H1 (cell line): ENCODE measurements around the gene TBC1D24. TPM values are rescaled to one million over a fixed set of nuclear protein-coding genes. Genes with fewer than 3 reads are reported as not detected.

Experiments
- BACH1 ChIP-seq: IDR thresholded peaks from 2 replicates; pipeline ENCODE4 v1.6.1; 2012; ENCODE audit warnings: low read length, improper control_type of control experiment
- CHD7 ChIP-seq: fragments of 300-600 bp; sonication (generic); IDR thresholded peaks from 2 replicates; pipeline ENCODE4 v1.7.1; 2012; ENCODE audit warnings: low read length, moderate library complexity, mild to moderate bottlenecking, inconsistent platforms; ENCODE audit not compliant: insufficient replicate concordance
- EGR1 ChIP-seq: IDR thresholded peaks from 2 replicates; pipeline ENCODE4 v1.6.1; 2011; ENCODE audit warnings: low read depth, low read length, borderline replicate concordance
- EP300 ChIP-seq, 2 experiments: IDR thresholded peaks; 1 replicate in 1 of 2; 2 replicates in 1 of 2; pipeline ENCODE4 v1.6.1; 2011 to 2012; ENCODE audit warnings: low read depth in 2 of 2, low read length in 2 of 2, mild to moderate bottlenecking in 2 of 2, borderline replicate concordance in 1 of 2, inconsistent platforms in 1 of 2, moderate library complexity in 1 of 2
- EZH2 ChIP-seq: fragments of 200-600 bp; sonication (generic); IDR thresholded peaks from 2 replicates; pipeline ENCODE4 v1.7.1; 2012; ENCODE audit warnings: low read depth, mild to moderate bottlenecking, moderate library complexity, low read length, inconsistent platforms; ENCODE audit not compliant: severe bottlenecking
- RXRA ChIP-seq: IDR thresholded peaks from 2 replicates; pipeline ENCODE4 v1.6.1; 2011; ENCODE audit warnings: low read depth, mild to moderate bottlenecking, low read length, moderate library complexity; ENCODE audit not compliant: insufficient read depth
- SIX5 ChIP-seq: IDR thresholded peaks from 2 replicates; pipeline ENCODE4 v1.6.1; 2011; ENCODE audit warnings: mild to moderate bottlenecking, low read depth, low read length
- TAF1 ChIP-seq: IDR thresholded peaks from 2 replicates; pipeline ENCODE4 v1.6.1; 2011; ENCODE audit warnings: mild to moderate bottlenecking, low read depth, low read length
- TBP ChIP-seq: IDR thresholded peaks from 2 replicates; pipeline ENCODE4 v1.6.1; 2011; ENCODE audit warnings: low read depth, low read length, improper control_type of control experiment
- TCF12 ChIP-seq: IDR thresholded peaks from 2 replicates; pipeline ENCODE4 v1.6.1; 2011; ENCODE audit warnings: low read depth, mild to moderate bottlenecking, low read length
- polyA plus RNA-seq, 7 experiments: library from polyadenylated mRNA; depleted of rRNA in 3 of 7; stranded (reverse) in 5 of 7; unstranded in 2 of 7; fragments of >200 nt in 5 of 7; fragments of 200-250 nt in 2 of 7; gene quantifications; 1 replicate in 5 of 7; 2 replicates in 1 of 7; 4 replicates in 1 of 7; pipeline versions ENCODE4 v1.2.1 to v1.2.3, GENCODE V29; 2011 to 2013; ENCODE audit warnings: missing spikeins in 2 of 7, mixed read lengths in 2 of 7
- total RNA-seq: library from RNA; stranded (reverse); fragmentation: NEBNext Ultra II Directional; extraction: Animal tissue kit (Norgen Biotek cat#: 25700); gene quantifications from 2 replicates; pipeline ENCODE4 v1.2.1, GENCODE V29; 2021

TBC1D24 gene
- total and polyA plus RNA-seq, 2 of the 8 experiments (the other 6 are each of a cell fraction or from before 2014, with no cell fraction given): 8.7 to 21.5 TPM

- TF ChIP-seq CHD7 (no peak), EZH2 (no peak), SIX5 (no peak), EGR1 (no peak), EP300 (IDR thresholded peaks at IDR 0.05; ENCODE audit: borderline replicate concordance in 1 of 2, low read depth in 2 of 2, low read length in 2 of 2) (no peak), BACH1 (no peak), RXRA (no peak), TCF12 (no peak), TAF1 (no peak), TBP (no peak)
Measured at GRCh38 chr16:2505695-2506094, 30.8 kb downstream of the TBC1D24 start (continued).
